HG03064 (cell line): Measurements from ENCODE around the gene DIP2C.

Experiments
- ATAC-seq: cut with Tn5 transposase; IDR thresholded peaks from one replicate; pipeline ENCODE4 v1.9.1; 2021; ENCODE audit warnings: low read depth; ENCODE audit not compliant: unreplicated experiment

Gene DIP2C

DNA sequence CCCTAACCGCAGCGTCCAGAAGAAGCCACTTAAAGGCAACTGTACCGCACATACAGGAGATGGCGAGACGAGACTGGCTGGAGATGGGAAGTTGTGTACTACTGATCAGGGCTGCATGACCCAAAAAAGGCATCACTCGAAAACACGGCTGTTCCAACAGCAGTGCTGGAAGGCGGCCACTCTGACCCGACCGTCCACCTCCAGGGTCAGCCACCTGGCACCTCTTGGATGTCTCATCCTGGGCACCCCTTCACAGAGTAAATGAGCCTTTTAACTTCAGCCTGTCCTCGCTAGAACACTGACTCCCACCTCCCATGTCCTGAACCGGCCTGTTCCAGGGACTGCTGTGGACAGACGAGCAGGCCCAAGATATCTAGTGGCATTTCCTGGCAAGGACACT, 180.7 kb downstream of the DIP2C start:
- ATAC-seq: no peak

DNA sequence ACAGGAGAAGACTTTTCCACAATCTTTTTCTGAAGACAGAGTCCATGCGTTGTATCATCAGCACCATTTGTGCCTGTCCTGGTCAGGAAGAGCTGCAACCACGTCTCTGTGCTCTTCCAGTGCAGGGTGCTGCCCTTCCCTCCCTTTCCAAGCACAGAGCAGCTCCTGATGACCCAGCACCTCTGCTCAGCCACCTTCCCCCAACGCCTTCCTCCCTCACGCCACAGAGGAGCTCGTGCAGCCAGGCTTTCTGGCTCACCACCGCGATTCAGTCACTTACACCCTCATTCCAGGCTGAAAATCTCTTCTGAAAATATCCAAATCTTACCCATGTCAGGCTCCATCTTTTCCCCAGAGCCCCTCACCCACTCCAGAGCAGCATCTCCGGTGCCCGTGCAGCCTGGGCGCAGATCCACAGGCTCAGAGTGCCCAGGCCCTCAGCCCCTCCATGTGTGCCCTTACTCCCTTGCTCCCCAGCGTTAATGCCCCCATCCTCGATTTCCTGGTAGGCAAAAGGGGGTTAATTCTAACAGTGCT, 181.5 kb downstream of the DIP2C start:
- no peak for ATAC-seq

DNA sequence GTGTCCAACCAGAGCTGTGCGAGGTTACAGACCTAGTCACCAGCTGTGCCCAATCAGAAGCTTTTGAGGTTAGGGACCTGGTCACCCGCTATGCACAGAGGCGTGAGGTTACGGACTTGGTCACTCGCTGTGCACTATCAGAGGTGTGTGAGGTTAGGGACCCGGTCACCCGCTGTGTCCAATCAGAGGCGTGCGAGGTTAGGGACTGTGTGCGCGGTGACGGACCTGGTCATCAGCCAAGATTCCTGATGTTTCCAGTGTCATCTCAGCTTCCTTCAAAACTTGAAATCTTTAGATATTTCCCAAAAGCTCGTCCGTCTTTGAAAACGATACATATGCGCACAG, 182.1 kb downstream of the DIP2C start:
- no peak for ATAC-seq

DNA sequence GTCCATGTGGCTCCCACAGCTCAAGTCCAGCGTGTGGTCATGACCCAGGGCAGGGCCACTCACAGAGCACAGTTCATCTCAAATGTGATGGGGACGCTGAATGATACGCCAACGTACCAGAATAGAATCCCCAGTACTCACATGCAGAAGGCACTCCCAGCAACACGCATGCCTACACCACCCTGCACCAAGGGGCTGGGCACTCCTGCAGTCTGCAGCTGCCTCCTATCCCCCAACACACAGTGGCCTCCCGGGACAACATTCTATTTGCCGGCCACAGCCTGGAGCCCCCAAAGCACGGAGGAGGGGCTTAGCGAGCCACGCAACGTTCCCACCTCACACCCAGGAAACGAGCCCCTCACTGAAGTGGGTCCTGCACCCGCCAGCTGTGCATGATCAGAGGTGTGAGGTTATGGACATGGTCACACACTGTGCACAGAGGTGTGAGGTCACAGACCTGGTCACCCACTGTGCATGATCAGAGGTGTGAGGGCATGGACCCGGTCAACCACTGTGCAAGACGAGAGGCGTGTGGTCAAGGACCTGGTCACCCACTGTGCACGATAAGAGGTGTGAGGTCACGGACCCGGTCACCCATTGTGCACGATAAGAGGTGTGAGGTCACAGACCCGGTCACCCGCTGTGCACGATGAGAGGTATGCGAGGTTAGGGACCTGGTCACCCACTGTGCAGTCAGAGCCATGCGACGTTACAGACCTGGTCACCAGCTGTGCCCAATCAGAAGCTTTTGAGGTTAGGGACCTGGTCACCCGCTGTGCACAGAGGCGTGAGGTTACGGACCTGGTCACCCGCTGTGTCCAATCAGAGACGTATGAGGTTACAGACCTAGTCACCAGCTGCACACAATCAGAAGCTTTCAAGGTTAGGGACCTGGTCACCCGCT, 182.8 kb downstream of the DIP2C start:
- ATAC-seq: no peak

DNA sequence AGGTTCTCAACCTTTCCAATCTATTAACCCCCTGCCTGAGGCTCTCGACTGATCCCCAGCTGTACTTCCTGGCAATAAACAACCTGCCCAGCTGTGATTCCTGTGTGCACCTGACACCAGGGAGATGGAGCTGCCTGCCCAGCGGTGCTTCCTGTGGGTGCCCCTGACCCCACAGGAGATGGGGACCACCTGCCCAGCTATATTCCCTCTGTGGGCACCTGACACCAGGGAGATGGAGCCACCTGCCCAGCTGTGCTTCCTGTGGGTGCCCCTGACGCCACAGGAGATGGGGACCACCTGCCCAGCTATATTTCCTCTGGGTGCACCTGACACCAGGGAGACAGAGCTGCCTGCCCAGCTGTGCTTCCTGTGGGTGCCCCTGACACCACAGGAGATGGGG, 184.0 kb downstream of the DIP2C start:
- ATAC-seq: no peak

DNA sequence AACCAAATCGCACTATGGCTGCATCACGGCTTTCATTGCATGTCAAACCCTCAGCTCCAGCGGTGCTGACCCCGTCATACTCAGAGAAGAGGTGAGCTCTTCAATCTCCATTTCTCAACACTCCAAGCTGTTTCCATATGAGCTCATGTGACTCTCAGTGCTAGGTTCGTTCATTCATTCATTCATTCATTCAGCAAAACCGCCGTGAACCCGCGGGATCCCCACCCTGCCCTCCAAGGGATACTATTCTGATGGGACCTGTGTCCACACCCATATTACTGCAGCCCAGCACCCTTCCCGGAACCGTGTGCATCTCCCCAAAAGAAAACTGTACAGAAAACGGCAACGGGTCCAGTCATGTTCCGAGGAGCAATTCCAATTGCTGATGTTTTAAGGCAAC, 184.7 kb downstream of the DIP2C start:
- no peak for ATAC-seq

DNA sequence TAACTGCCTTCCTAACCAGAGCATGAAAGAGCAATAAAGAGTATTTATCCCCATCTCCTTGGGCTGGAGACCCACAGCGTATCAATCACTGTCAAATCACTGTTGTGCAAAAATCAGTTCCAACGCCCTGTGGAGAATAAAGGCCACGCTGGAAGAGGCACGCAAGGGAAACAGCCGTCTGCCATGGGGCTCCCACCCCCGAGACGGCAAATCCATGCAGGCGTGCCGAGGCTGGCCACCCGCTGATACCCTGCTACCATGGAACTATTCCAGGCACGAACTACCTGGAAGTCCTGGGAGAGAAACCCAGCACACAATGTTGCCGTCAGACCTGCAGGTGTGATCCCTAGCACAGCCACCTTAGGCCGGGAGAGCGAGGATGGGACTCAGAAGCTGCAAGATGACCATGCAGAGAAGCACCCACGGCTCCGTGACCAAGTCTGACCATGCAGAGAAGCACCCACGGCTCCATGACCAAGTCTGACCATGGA, 185.3 kb downstream of the DIP2C start:
- no peak for ATAC-seq

DNA sequence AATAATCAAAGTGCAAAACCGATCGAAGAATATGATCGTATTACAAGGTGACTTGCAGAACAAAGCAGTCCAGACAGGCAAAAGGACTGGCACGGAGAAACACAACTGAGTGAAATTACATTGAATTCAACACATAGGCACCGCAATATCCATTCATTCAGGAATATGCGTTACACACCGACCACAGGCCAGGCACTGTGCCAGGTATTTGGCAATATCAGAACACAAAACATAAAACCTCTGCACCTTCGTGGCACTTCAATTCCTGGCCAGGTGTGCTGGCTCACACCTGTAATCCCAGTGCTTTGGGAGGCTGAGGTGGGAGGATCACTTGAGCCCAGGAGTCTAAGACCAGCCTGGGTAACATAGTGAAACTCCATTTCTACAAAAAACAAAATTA, 187.9 kb downstream of the DIP2C start:
- no peak for ATAC-seq

DNA sequence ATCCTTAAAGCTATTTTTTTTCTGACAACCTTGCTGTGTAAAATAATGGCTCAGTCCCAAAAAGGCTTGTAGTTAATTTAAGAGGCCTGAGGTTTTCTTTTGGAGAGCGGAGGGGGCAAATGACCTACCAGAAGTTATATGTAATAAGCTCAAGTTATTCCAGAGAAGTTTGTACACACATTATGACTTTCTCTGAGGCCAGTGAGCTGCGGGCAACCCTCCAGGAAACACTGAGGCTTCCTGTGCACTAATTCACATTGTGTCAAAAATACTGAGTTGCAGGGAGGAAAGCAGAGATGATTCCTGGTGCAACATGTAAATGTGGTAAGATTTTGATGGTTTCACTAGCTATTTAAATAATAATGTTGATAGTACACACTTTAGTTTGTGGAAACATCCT, 188.6 kb downstream of the DIP2C start:
- ATAC-seq: no peak

DNA sequence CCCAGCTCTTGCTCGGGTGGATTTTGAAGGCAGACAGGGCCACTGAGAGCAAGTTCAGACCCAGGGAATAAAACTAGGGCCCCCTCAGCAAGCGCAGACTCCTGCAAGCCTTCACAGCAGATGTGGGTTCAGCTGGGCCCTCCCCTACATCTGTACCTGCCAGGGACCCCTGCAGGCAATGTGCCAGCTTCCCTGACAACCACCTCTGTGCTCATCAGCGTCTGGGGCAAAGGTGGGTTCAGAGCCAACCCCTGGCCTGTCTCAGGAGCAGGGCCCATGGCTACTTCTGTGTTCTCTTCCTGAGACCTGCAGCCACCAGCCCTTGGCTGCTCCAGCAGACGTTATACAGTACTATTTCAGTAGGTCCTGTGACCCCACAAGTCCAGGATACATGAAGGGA, 189.5 kb downstream of the DIP2C start:
- no peak for ATAC-seq

DNA sequence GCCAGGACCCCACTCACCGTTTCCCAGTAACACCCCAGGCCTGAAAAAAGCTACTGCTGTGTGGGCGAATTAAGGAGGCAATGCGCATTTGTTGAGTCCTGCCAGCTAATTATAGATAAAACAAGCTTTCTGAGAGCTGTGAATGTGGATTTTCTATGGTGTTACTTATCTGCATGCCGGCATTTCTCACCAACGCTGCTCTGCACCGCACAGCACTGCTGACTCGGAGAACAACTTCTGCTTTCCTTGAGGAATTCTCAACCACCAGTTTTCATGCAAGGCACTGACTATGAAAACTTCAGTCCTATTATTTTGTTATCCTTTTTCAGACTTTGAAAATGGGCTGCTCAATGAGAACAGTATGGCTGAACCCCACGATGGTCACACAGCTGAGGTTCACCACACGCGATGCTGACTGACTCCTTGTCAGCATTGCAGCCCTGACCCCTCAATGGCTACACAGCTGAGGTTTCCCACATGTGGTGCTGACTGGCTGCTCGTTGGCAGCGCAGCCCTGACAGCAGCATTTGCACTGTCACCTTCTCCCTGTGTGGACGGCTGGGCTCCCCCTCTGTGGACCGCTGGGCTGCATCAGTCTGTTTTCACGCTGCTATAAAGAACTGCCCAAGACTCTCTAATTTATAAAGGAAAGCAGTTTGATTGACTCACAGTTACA, 190.6 kb downstream of the DIP2C start:
- no peak for ATAC-seq

DNA sequence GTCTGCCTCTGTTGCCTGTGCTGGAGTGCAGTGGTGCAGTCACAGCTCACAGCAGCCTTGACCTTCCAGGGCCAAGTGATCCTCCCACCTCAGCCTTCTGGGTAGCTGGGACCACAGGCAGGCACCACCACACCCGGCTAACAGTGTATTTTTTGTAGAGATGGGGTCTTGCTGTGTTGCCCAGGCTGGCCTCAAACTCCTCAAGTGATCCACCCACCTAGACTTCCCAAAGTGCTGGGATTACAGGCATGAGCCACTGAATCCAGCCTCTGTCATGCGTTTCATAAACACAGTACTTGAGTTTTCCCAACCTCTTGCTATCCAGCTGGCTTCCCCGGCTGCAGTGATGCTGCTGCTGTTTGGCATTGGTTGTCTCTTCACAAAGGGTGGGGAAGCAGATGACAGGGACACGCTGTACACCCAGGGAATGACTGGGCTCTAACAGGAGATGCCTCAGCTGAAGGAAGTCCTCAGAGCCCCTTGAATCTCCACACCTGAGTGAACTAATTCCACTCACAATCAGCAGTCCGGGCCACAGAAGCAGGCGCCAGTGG, 191.5 kb downstream of the DIP2C start:
- ATAC-seq: no peak

DNA sequence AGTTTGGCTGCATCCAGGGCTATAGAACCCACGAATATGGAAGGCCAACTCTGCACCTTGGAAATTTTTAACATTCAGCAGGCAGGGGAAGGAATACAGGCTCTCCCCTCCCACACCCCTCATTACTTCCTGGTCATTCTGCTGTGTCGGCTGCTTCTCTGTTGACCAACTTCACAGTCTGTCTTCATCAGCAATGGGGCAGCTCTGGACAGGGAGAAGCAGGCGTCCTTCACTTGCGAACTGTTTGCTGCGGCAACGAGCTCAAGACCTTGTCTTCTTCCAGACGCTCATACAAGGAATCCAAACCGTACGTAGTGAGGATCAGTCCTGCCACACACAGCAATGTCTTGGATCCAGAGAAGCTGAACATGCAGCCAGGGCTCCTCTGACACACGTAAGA, 192.2 kb downstream of the DIP2C start:
- no peak for ATAC-seq

DNA sequence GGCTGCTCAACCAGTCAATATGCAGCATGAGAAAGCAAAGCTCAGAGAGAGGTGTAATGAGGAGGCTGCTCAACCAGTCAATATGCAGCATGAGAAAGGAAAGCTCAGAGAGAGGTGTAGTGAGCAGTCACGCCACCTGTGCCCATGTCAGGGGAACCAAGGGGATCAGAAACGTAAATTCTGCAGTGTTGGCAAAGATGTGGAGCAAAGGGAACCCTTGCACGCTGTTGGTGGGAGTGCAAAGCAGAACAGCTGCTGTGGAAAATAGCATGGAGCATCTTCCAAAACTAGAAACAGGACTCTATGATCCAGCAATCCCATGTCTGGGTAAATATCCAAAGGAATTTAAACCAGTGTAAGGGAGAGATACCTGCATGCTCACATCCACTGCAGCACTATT, 194.9 kb downstream of the DIP2C start:
- ATAC-seq: no peak

DNA sequence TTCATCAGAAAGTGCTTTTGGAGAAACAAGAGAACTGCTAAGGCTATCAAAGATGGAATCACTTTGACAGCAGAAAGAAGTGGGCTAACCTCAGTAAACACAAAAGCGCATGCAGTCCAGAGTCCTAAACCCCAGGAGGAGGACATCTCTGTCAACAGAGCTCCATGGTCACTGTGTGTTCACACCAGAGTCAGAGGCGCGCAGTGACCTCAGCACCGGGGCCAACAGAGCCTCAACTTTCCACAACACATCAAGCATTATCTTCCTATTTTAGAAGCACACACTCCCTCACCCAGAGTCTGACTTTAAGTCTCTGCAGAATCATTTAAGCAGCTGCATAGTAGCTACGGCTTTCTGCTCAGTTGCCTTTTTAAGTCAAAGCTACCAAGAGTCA, 195.3 kb downstream of the DIP2C start:
- no peak for ATAC-seq

DNA sequence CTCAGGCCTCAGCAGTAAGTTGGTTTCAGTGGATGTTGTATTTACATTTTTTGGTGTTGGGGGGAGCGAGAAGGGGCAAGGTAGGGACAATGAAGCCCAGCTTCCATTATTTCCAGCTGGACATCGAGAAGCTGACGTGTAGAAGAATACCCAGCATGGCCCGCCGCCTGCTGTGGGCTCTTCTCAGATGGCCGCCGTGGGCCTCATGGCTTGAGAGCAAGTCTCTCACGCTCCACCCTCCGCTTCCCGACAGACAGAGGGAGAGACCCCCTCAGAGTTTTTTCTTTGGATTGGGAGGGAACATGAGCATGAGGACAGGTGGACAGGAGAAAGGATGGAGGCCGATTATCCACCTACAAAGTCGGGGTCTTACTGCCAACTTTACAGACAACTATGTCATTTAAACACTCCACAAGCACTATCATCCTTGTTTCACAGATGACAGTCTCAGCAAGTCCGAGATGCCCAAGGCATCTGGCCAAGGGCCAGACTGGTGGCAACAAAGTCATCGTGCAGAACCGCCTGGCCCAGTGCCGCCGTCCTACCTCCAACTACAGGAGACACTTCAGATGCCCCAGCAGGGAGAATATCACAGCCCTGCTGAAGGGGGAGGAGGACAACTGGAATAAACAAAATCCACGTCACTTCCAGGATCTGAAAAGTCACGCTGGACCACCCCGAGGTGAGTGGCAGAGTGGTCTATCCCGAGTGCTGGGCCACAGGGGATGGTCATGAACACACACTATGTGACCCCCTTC, 195.9 kb downstream of the DIP2C start:
- ATAC-seq: no peak

DNA sequence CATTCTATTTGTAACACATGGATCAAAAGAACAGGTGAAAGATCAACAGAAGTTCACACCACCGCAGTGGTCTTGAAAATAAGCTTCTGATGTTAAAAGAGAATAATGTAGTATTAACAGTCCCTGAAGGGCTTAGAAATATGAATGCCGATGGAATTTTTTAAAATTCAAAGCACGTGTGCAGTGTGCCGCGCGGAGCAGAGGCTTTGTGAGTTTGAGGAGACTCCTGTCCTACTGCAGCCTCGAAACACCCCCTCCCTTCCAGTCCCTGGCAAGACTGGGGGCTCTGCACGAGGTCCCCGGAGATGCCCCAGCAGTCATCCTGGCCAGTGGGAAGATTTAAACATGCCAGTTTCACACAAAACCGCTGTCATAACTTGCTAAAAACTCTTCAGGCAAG, 196.6 kb downstream of the DIP2C start:
- ATAC-seq: no peak

DNA sequence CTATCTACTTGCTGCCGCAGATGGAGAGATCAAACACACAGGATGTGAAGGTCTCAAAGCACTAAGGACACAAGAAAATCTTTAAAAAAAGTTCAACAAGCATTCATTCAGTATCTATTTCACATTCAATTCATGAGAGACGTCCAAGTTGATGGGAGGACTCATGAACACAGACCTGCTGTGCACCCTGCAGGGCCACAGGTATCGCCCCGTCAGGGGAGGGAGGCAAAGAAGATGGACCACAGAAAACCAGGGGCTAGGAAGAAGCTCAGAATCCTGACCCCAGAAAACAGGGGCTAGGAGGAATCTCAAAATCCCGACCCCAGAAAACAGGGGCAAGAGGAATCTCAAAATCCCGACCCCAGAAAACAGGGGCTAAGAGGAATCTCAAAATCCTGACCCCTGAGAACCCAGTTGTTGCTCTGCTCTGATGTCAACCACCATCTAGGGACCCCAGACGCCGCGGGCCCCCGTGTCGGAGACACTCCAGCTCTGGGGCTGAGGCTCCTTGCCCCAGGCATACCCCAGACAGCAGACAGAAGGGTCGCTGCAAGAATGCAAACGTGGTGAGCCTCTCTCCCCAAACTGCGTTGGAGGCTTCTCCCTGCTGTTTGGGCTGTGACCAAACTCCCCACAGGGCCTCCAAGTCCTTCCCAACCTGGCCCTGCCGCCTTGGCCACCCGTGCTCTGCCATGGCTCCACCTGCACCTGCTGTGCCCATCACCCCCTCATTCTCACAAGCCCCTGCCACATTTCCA, 197.6 kb downstream of the DIP2C start:
- no peak for ATAC-seq

DNA sequence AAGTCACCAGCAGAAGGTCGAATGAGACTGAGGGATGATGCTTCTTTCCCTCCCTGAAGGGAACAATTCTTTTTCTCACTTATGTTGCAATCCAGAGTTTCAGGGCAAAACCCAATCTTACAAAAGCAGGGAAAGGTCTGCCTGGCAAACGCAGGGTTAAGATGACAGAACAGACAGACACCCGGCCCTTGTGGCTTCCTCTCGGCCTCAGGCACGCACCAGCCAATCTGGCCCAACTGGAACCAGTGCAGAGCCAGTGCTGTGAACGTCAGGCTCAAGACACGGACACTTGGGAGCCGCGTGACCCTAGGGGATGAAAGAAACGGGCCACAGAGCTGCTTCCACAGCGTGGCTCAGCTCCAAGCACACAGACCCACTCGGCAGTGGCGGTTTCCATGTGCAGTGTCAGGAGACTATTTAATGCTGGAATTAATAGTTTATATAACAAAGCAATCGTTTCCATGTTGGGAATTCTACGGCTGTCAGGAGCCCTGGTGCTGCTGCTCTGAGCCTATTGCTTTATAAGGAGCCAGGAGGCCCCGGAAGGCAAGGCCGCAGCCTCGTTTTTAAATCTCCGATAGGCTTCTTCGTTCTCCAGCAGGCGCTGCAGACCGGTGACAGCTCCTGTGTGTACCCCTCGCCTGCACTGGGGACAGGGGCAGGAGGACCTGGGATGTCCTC, 198.4 kb downstream of the DIP2C start:
- ATAC-seq: no peak

DNA sequence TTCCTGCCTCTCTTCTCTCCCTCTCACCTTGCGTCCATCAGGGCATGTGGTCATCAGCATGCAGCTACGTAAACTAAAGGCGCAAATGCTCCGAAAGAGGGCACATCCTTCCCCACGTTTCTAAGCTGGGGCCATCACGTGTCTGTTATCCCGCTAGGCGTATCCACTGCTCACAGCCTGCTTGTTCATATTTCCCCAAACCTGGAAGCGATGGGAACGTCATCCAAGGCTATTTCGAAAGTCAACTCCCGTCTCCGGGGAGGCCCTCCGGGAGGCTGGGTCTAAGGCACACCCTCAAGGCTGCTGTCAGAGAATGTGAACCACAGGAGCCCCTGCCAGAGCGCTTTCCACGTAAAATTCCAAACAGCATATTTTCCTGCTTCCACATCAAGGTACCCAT, 199.2 kb downstream of the DIP2C start:
- ATAC-seq: no peak
